Measurements from ENCODE around the gene KLC1. TPM values are rescaled to one million over a fixed set of nuclear protein-coding genes. Genes with fewer than 3 reads are reported as not detected.

KLC1 gene
- total and polyA plus RNA-seq, 2 of the 8 experiments (the other 6 are each of a cell fraction or from before 2014, with no cell fraction given) = 84.6 to 134 TPM

GRCh38 chr14:103594265-103594664 is 34.7 kb upstream of the KLC1 start:
- no peak overlapping the region for H3K14ac ChIP-seq (ENCODE audit: insufficient read length)
- no peak overlapping the region for H3K23ac ChIP-seq (ENCODE audit: insufficient read length)
- DNase-seq (ENCODE audit: low read depth in 1 of 2, low spot score in 2 of 2) = no peak
- CTCF ChIA-PET (ENCODE audit: partially characterized antibody) = interaction anchor here (0.6 to 1.5 kb wide), 6 partner anchors 11 to 100 kb away, joined by 3 to 6 read pairs (median 4); no protein-coding TSS in a partner anchor
- no peak overlapping the region; the same call in 1 of the 2 replicates for H3K27ac ChIP-seq (ENCODE audit: low read depth, low read length)
- no peaks in the 10 kb centered on the region for H3K27me3 ChIP-seq (replicated peaks in 1 of 4; ENCODE audit: control insufficient read depth in 3 of 4, extremely low read depth in 1 of 4, insufficient read depth in 3 of 4, low read length in 3 of 4)
- H2BK12ac ChIP-seq (ENCODE audit: low read depth, low read length) = peak overlapping the region; percentile 19; the same call in 1 of the 2 replicates
- no peak overlapping the region for H2AK5ac ChIP-seq (ENCODE audit: low read depth, low read length)
- peak; percentile 39 for FAIRE-seq
- no peaks in the 10 kb centered on the region for H3K79me2 ChIP-seq (ENCODE audit: control insufficient read depth in 1 of 2, insufficient read depth in 2 of 2, low read length in 2 of 2)
- H2BK15ac ChIP-seq (ENCODE audit: low read length) = no peak overlapping the region
- H3K23me2 ChIP-seq (ENCODE audit: low read depth, low read length) = no peaks in the 10 kb centered on the region
- H3K36me3 ChIP-seq (ENCODE audit: control insufficient read depth in 2 of 4, insufficient read depth in 4 of 4, low read length in 3 of 4) = peaks cover 0 to 3% (median 0%) of the 10 kb centered on the region in 4 experiments; a peak in 1 of 8 replicates
- no peak overlapping the region; the same call in 1 of the 2 replicates for H3K18ac ChIP-seq (ENCODE audit: extremely low read depth, low read length)
- POLR2A ChIA-PET (ENCODE audit: partially characterized antibody) = interaction anchor here (1.6 to 2.4 kb wide), 2 partner anchors 10 to 35 kb away, joined by 6 to 8 read pairs; partner anchors contain the start of gene KLC1
- no peak overlapping the region; the same call in 1 of the 2 replicates for H4K8ac ChIP-seq (ENCODE audit: extremely low read depth, insufficient read depth, low read length)
- H3K9ac ChIP-seq (replicated peaks in 1 of 4; ENCODE audit: extremely low read depth in 1 of 4, low read depth in 3 of 4, low read length in 3 of 4) = no peak overlapping the region
- H3K4me2 ChIP-seq (ENCODE audit: insufficient read depth in 1 of 2, low read depth in 2 of 2, low read length in 2 of 2) = no peak overlapping the region
- peak overlapping the region; percentile 52; the same call in 1 of the 2 replicates for H2BK5ac ChIP-seq (ENCODE audit: low read depth, low read length)
- no peaks in the 10 kb centered on the region for H3K79me1 ChIP-seq (ENCODE audit: low read depth, low read length)
- H4K91ac ChIP-seq (replicated peaks; ENCODE audit: insufficient read length, low read length) = no peak overlapping the region
- no peak overlapping the region for H2AFZ ChIP-seq (ENCODE audit: low read length)
- H3K4me1 ChIP-seq (replicated peaks in 1 of 4; ENCODE audit: control insufficient read depth in 3 of 4, insufficient read depth in 4 of 4, low read length in 3 of 4) = peaks cover 0 to 6% (median 0%) of the 10 kb centered on the region in 4 experiments; a peak in 3 of 7 replicates
- H2BK20ac ChIP-seq (ENCODE audit: low read length) = no peak overlapping the region
- WGBS, 2 experiments (ENCODE audit: extremely low coverage in 1 of 2, insufficient coverage in 1 of 2, insufficient read length in 1 of 2, insufficient replicate concordance in 2 of 2, low coverage in 1 of 2, low lambda C conversion rate in 2 of 2, missing lambda C conversion rate in 1 of 2) = 87% methylated on average over 11 of the region's 11 CpGs; no CpG with 5 or more reads in 1 of the 2 experiments
- H3K4me3 ChIP-seq (ENCODE audit: extremely low read depth in 1 of 4, insufficient read depth in 2 of 4, low read depth in 3 of 4, low read length in 4 of 4) = no peak overlapping the region
- H3K56ac ChIP-seq (replicated peaks; ENCODE audit: insufficient read length, low read depth, low read length) = no peak overlapping the region
- no peaks in the 10 kb centered on the region for H3K9me3 ChIP-seq (ENCODE audit: insufficient read depth in 2 of 2, low read depth in 1 of 2, low read length in 1 of 2)
- H2BK120ac ChIP-seq (replicated peaks; ENCODE audit: low read depth, low read length) = no peak overlapping the region
- no peaks in the 10 kb centered on the region for H4K20me1 ChIP-seq (replicated peaks in 1 of 2; ENCODE audit: control insufficient read depth in 1 of 2, insufficient read depth in 2 of 2, low read length in 2 of 2)
- no peak overlapping the region for H3K4ac ChIP-seq (replicated peaks; ENCODE audit: insufficient read length, low read depth, low read length)
- H4K5ac ChIP-seq (ENCODE audit: insufficient read length, low read depth, low read length) = no peak overlapping the region
- TF ChIP-seq EZH2 (IDR thresholded peaks at IDR 0.05; ENCODE audit: low read depth, low read length, severe bottlenecking) = no peak
- TF ChIP-seq POLR2A (IDR thresholded peaks at IDR 0.05; ENCODE audit: control extremely low read depth in 1 of 2, low read depth in 2 of 2, low read length in 2 of 2) = no peak
- TF ChIP-seq POLR2AphosphoS5 (IDR thresholded peaks at IDR 0.05; ENCODE audit: low read depth, low read length) = no peak
- no peak for TF ChIP-seq TEAD4 (IDR thresholded peaks at IDR 0.05; ENCODE audit: low read depth, low read length)
- TF ChIP-seq FOSL1 (IDR thresholded peaks at IDR 0.05; ENCODE audit: insufficient read depth, low read depth, low read length) = no peak
- TF ChIP-seq MAX (IDR thresholded peaks at IDR 0.05) = no peak
- no peak for TF ChIP-seq KDM1A (IDR thresholded peaks at IDR 0.05; ENCODE audit: borderline replicate concordance, low read length)
- TF ChIP-seq CHD2 (IDR thresholded peaks at IDR 0.05; ENCODE audit: low read length) = no peak
- TF ChIP-seq HDAC2 (IDR thresholded peaks at IDR 0.05; ENCODE audit: borderline replicate concordance in 1 of 2, low read depth in 2 of 2, low read length in 2 of 2) = no peak
- TF ChIP-seq BCL11A (IDR thresholded peaks at IDR 0.05; ENCODE audit: low read depth in 2 of 2, low read length in 2 of 2) = no peak
- TF ChIP-seq POU5F1 (IDR thresholded peaks at IDR 0.05; ENCODE audit: low read depth, low read length) = no peak
- TF ChIP-seq ZNF274 (IDR thresholded peaks at IDR 0.05; ENCODE audit: borderline replicate concordance, extremely low read depth, low read length) = no peak
- TF ChIP-seq TCF12 (IDR thresholded peaks at IDR 0.05; ENCODE audit: low read depth, low read length) = no peak
- TF ChIP-seq JUND (IDR thresholded peaks at IDR 0.05; ENCODE audit: low read length) = no peak
- no peak for TF ChIP-seq HDAC6 (IDR thresholded peaks at IDR 0.05; ENCODE audit: low read depth, low read length)
